Fibroblast of lung (primary cell): ENCODE results near the gene FMN1. TPM values are rescaled to one million over a fixed set of nuclear protein-coding genes. Genes with fewer than 3 reads are reported as not detected.

ENCODE experiments used
- polyA plus RNA-seq, 2 donors: library from polyadenylated mRNA; depleted of rRNA in 1 of 2; stranded (reverse) in 1 of 2; unstranded in 1 of 2; fragments of >200 nt; gene quantifications; 2 replicates each; pipeline ENCODE4 v1.2.1, GENCODE V29; 2011 to 2012; ENCODE audit warnings: missing spikeins in 1 of 2
- total RNA-seq: library from RNA; depleted of rRNA; stranded (reverse); fragments of >200 nt; gene quantifications from 2 replicates; pipeline ENCODE4 v1.2.1, GENCODE V29; 2014

FMN1 gene
- total and polyA plus RNA-seq, 2 donors (not counting 1 experiment from before 2014, with no cell fraction given), result 7.5 to 43.8 TPM

Other genes starting within 250 kb of the FMN1 start
- 0.17 and 0.26 TPM in 2 replicates for gene RYR3, start 116.3 kb upstream of the FMN1 start, total RNA-seq
- not detected in 2 replicates for gene RYR3, start 116.3 kb upstream of the FMN1 start, polyA plus RNA-seq